ENCODE results near the gene LRMDA. TPM values are rescaled to one million over a fixed set of nuclear protein-coding genes. Genes with fewer than 3 reads are reported as not detected.

The LRMDA gene
- total RNA-seq, 1 donor from 2014 or later, result 5.2 TPM

DNA sequence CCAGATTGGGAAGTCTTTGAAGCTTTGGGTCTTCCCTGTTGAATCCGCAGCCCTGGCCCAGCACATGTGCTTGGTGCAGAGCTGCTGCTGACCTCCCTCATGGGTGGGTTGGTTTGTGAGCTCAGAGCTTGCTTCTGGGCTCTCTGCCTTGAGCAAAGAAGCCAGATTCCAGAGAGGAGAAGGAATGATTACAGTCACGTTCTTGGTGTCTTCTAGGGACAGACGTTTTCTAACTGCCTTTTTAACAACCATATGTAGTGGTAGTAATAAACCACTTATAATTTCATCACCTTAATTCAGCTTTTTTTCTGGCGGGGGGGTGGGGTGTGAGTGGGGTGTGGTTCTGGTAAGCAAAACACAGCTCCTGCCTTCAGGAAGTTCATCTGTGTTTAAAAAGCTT, 39.5 kb downstream of the LRMDA start:
- no peaks in the 10 kb centered on the region for H3F3A ChIP-seq (ENCODE audit: low read depth)
- no peaks in the 10 kb centered on the region for H3K9me3 ChIP-seq (ENCODE audit: low read depth)
- peaks cover 9% of the 10 kb centered on the region for H3K27me3 Mint-ChIP-seq (ENCODE audit: insufficient read depth, low read depth)
- no peaks in the 10 kb centered on the region for H3K79me2 ChIP-seq (ENCODE audit: low read depth)
- no peak overlapping the region for H3K4me3 Mint-ChIP-seq
- no peaks in the 10 kb centered on the region for H3K27me3 ChIP-seq
- H3K36me3 ChIP-seq, result no peaks in the 10 kb centered on the region
- no peaks in the 10 kb centered on the region for H4K20me1 ChIP-seq (ENCODE audit: low read depth)
- H3K4me2 ChIP-seq, result no peak overlapping the region
- H3K36me3 Mint-ChIP-seq, result no peaks in the 10 kb centered on the region
- H3K27ac Mint-ChIP-seq, result no peak overlapping the region
- TF ChIP-seq EZH2 (IDR thresholded peaks at IDR 0.05) (no peak), EZH2phosphoT487 (IDR thresholded peaks at IDR 0.05) (no peak)
- TF ChIP-seq, protein P1, sequence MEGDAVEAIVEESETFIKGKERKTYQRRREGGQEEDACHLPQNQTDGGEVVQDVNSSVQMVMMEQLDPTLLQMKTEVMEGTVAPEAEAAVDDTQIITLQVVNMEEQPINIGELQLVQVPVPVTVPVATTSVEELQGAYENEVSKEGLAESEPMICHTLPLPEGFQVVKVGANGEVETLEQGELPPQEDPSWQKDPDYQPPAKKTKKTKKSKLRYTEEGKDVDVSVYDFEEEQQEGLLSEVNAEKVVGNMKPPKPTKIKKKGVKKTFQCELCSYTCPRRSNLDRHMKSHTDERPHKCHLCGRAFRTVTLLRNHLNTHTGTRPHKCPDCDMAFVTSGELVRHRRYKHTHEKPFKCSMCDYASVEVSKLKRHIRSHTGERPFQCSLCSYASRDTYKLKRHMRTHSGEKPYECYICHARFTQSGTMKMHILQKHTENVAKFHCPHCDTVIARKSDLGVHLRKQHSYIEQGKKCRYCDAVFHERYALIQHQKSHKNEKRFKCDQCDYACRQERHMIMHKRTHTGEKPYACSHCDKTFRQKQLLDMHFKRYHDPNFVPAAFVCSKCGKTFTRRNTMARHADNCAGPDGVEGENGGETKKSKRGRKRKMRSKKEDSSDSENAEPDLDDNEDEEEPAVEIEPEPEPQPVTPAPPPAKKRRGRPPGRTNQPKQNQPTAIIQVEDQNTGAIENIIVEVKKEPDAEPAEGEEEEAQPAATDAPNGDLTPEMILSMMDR (IDR thresholded peaks at IDR 0.05), result no peak
- no peak overlapping the region for H3K27ac ChIP-seq
- H3K9ac ChIP-seq, result no peak overlapping the region
- peaks cover 2% of the 10 kb centered on the region for H3K4me1 Mint-ChIP-seq
- peaks cover 9% of the 10 kb centered on the region for H3K4me1 ChIP-seq
- no peak overlapping the region for H3K4me3 ChIP-seq
- no peak for DNase-seq (ENCODE audit: low spot score)
- H2AFZ ChIP-seq (replicated peaks), result no peak overlapping the region
- peaks cover 13% of the 10 kb centered on the region for H3K9me3 Mint-ChIP-seq

DNA sequence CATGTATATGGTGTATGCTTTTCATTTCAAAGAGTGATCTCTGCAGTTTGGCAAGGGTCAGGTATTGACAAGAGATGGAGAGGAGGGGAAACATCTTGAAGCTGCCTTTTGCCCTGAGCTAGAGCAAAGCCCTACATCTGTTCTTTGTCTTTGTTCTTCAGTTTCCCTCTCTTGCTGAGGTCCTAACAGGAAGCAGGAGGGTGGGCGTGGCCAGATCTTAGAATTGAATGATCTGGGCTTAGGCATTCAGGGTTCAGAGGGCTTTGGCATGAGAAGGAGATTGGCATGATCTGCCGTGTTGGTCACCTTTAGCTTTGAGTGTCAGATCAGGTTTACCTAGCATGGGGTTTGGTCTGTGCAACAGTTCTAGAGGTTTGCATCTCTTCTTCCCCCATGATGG, 41.3 kb downstream of the LRMDA start:
- Histone ChIP-seq H3K79me2 (ENCODE audit: low read depth) (no peaks in the 10 kb centered on the region), H3K4me2 (no peak overlapping the region), H3K27ac (no peak overlapping the region), H3K4me1 (peaks cover 10% of the 10 kb centered on the region), H4K20me1 (ENCODE audit: low read depth) (no peaks in the 10 kb centered on the region), H3K4me3 (no peak overlapping the region), H3F3A (ENCODE audit: low read depth) (no peaks in the 10 kb centered on the region), H3K36me3 (no peaks in the 10 kb centered on the region), H2AFZ (replicated peaks) (no peak overlapping the region), H3K9ac (no peak overlapping the region), H3K27me3 (no peaks in the 10 kb centered on the region), H3K9me3 (ENCODE audit: low read depth) (no peaks in the 10 kb centered on the region)
- H3K36me3 Mint-ChIP-seq, result no peaks in the 10 kb centered on the region
- no peak for DNase-seq (ENCODE audit: low spot score)
- TF ChIP-seq EZH2phosphoT487 (IDR thresholded peaks at IDR 0.05), result no peak
- H3K4me3 Mint-ChIP-seq, result no peak overlapping the region
- H3K9me3 Mint-ChIP-seq, result peaks cover 13% of the 10 kb centered on the region
- H3K27me3 Mint-ChIP-seq (ENCODE audit: insufficient read depth, low read depth), result peaks cover 5% of the 10 kb centered on the region
- no peaks in the 10 kb centered on the region for H3K4me1 Mint-ChIP-seq
- H3K27ac Mint-ChIP-seq, result no peak overlapping the region

DNA sequence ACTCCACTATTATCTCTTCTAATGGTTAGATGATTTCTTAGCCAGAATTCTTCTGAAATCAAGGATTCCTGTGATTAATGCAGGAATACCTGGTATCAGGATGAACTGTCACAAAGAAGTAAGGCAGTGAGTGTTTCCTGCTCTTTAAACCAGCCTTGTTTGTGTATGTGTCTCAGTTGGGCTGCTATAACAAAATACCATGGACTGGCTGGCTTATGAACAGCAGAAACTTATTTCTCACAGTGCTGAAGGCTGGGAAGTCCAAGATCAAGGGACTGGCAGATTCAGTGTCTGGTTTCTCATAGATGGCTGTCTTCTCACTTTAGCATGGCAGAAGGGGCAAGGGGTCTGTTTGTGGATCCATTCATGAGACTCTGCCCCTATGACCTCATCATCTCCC, 42.7 kb downstream of the LRMDA start:
- H3K4me3 ChIP-seq, result no peak overlapping the region
- no peaks in the 10 kb centered on the region for H3K79me2 ChIP-seq (ENCODE audit: low read depth)
- Mint-ChIP-seq H3K4me3 (no peak overlapping the region), H3K9me3 (peaks cover 13% of the 10 kb centered on the region), H3K27me3 (ENCODE audit: insufficient read depth, low read depth) (peaks cover 5% of the 10 kb centered on the region), H3K36me3 (no peaks in the 10 kb centered on the region), H3K27ac (no peak overlapping the region), H3K4me1 (no peaks in the 10 kb centered on the region)
- no peaks in the 10 kb centered on the region for H4K20me1 ChIP-seq (ENCODE audit: low read depth)
- H3K36me3 ChIP-seq, result no peaks in the 10 kb centered on the region
- TF ChIP-seq, protein P1 (IDR thresholded peaks at IDR 0.05), result no peak
- TF ChIP-seq EZH2 (IDR thresholded peaks at IDR 0.05), result no peak
- no peak for TF ChIP-seq EZH2phosphoT487 (IDR thresholded peaks at IDR 0.05)
- H3K27me3 ChIP-seq, result no peaks in the 10 kb centered on the region
- H3K4me1 ChIP-seq, result peaks cover 10% of the 10 kb centered on the region
- no peak overlapping the region for H3K9ac ChIP-seq
- H3K4me2 ChIP-seq, result no peak overlapping the region
- no peak overlapping the region for H3K27ac ChIP-seq
- H2AFZ ChIP-seq (replicated peaks), result no peak overlapping the region
- DNase-seq (ENCODE audit: low spot score), result no peak
- no peaks in the 10 kb centered on the region for H3K9me3 ChIP-seq (ENCODE audit: low read depth)
- no peaks in the 10 kb centered on the region for H3F3A ChIP-seq (ENCODE audit: low read depth)

DNA sequence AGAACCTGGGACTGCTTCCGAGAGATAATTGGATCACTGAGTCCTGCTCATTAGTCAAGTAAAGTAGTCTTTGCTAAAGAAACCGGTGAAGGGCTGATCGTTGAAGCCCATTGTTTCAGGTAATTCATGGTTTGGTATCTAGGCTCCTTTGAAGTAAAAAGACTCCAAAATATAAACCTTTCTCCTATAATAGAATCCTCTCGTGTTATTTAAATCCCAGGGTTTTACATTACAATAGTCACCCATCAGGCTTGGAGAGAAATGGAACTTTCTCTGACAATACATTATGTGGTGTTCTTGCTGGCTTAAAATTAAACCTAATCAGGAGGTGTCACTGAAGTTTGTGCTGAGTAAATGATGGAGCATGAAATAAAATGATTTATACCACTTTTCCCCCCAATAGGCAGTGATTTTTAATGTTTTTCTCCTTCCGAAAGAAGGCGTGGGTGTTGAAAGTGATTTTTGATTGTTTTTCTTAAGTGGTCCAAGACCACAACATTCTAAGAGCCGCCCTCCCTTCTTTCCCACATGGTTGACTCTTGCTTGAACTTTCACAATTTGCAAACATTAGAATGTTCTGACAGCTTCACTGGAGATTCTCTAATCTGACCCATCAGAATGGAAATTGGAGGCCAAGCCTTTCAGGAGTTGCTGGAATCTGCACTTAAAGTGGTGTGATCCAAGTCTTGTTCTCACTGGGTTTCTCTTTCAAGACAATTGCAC, 44.2 kb downstream of the LRMDA start:
- Histone ChIP-seq H3K4me1 (peaks cover 10% of the 10 kb centered on the region), H2AFZ (replicated peaks) (no peak overlapping the region), H3F3A (ENCODE audit: low read depth) (no peaks in the 10 kb centered on the region), H3K36me3 (no peaks in the 10 kb centered on the region), H3K79me2 (ENCODE audit: low read depth) (no peaks in the 10 kb centered on the region), H3K9ac (no peak overlapping the region), H3K27ac (no peak overlapping the region), H4K20me1 (ENCODE audit: low read depth) (no peaks in the 10 kb centered on the region), H3K27me3 (no peaks in the 10 kb centered on the region), H3K4me3 (no peak overlapping the region), H3K9me3 (ENCODE audit: low read depth) (no peaks in the 10 kb centered on the region), H3K4me2 (no peak overlapping the region)
- H3K27me3 Mint-ChIP-seq (ENCODE audit: insufficient read depth, low read depth), result peaks cover 5% of the 10 kb centered on the region
- H3K4me3 Mint-ChIP-seq, result no peak overlapping the region
- no peak for DNase-seq (ENCODE audit: low spot score)
- no peak overlapping the region for H3K27ac Mint-ChIP-seq
- TF ChIP-seq EZH2phosphoT487 (IDR thresholded peaks at IDR 0.05) (no peak), EZH2 (IDR thresholded peaks at IDR 0.05) (no peak)
- TF ChIP-seq, protein P1 (IDR thresholded peaks at IDR 0.05), result no peak
- no peaks in the 10 kb centered on the region for H3K4me1 Mint-ChIP-seq
- H3K9me3 Mint-ChIP-seq, result peaks cover 11% of the 10 kb centered on the region
- H3K36me3 Mint-ChIP-seq, result no peaks in the 10 kb centered on the region

Data from neural progenitor cell (in vitro differentiated cells).